ENCODE results near the gene HOXA1.

HOXA1 gene

DNA sequence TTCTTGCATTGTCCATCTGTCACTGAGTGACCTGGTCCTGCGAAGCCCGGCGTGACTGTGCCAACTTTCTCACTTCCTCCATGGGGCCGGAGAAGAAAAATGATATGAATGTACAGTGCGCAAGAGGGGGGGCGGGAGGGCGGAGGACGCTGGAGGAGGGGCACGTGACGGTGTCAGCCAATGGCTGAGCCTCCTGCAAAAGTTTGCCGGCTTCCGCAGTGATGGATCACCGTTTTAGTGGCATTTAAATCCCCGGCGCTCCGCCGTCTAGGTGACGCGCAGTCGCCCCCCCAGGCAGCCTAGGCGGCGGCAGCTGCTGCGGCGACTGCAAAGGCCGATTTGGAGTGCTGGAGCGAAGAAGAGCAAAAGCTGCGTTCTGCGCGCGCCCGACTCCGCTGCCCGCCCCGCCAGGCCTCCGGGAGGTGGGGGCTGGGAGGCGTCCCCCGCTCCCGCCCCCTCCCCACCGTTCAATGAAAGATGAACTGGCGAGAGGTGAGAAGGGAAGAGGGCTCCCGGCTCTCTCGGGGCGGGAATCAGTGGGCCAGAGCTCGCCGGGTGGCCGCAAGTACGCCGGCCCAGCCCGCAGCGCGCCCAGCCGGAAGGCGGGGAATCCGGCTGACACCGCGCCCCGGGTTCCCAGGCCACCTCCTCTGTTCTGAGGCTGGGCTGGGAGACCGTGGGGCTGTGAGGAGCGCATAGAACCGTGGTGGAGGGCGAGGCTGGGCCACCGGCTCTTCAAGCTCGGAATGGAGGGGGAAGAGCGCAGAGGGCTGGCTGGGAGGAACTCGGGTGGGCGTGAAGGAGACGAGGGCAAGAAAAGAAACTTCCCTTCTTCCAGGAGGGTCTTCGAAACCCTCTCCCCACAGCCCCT is at the start of gene HOXA1:
HOXA1 (minus strand) TSS at position 104 of the 871 bp plus-strand sequence; CDS start at position 16, 88 bp downstream.
- DNase-seq = peak in 3 of 56 donors; percentile 3 to 14 (median 3)

DNA sequence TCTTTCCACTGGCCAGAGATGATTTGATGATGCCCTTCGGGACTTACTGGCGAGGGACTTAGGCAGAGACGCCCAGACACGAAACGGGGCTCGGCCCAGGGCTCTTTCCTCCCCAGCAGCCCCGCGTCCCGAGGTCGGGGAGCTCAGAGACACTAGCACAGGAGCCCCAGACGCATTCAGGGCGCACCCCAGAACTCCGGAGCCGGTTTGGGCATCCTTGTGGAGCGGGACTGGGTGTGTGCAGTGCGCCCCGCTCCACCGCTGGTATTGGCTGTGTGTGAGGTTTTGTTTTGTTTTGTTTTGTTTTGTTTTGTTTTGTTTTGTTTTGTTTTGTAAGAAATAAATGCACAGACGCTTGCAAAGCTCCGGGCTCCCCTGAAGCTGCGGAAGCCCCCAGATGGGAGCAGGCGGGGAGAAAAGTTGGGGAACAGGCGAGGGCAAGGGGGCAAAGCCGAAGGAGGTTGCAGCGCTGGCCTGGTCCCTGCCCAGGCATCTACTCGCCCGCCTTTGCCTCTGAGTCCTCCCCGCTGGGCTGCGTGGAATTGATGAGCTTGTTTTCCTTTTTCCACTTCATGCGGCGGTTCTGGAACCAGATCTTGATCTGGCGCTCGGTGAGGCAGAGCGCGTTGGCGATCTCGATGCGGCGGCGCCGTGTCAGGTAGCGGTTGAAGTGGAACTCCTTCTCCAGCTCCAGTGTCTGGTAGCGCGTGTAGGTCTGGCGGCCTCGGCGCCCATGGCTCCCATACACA is 49.5 kb upstream of the HOXA1 start:
- DNase-seq = no peak

DNA sequence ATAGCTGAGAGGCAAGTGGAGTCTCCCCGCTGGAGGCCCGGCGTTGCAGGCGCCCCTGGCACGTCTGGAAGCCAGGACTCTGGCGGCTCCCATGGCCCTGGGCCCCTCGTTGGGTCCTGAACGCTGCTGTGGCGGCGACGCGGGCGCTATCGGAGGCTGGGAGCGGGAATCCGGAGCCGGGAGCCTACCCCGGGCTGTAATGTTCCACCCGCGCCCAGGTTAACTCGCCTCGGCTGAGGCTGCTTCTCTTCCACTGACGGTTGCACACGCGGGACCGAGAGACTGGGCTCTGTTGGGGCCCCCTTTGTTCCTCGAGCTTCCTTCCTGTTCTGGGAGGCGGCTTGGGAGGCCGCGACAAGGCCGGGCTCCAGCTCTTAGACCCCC is 49.0 kb upstream of the HOXA1 start:
- DNase-seq = no peak

DNA sequence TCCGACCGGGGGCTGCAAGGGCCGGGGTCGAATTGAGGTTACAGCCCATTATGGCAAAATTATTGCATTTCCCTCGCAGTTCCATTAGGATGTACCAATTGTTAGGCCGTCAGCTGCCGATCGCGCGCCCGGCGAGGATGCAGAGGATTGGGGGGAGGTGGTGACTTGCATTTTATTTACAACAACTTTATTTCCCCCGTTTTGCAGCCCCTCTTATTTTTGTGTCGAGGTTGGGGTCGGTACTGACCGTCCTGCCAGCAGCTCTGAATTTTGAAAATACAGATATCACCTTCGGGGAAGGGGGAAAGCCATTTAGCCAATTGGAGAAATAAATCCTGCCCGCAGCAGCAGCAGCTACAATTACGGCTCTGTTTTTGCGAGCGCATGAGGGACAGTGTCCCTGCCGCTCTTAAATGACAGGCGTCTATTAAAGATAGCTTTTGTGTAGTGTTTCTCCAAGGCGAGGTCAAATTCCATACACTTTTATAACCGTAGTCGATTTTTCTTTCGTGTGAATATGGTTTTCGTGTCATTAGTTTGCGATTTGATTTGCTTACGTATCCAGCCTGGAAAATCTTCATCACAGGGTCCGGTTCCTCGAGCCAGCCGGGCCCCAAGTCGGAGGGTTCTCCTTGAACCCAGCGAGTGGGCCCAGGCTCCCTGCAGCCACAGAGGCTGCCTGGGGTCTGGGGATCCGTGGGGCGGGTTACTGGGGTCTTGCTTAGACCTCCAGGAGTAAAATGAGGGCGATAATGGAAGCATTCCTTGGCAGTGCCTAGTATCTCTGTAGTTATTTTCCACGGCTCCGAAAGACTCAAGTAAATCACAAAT is 48.4 kb upstream of the HOXA1 start:
- DNase-seq = no peak

DNA sequence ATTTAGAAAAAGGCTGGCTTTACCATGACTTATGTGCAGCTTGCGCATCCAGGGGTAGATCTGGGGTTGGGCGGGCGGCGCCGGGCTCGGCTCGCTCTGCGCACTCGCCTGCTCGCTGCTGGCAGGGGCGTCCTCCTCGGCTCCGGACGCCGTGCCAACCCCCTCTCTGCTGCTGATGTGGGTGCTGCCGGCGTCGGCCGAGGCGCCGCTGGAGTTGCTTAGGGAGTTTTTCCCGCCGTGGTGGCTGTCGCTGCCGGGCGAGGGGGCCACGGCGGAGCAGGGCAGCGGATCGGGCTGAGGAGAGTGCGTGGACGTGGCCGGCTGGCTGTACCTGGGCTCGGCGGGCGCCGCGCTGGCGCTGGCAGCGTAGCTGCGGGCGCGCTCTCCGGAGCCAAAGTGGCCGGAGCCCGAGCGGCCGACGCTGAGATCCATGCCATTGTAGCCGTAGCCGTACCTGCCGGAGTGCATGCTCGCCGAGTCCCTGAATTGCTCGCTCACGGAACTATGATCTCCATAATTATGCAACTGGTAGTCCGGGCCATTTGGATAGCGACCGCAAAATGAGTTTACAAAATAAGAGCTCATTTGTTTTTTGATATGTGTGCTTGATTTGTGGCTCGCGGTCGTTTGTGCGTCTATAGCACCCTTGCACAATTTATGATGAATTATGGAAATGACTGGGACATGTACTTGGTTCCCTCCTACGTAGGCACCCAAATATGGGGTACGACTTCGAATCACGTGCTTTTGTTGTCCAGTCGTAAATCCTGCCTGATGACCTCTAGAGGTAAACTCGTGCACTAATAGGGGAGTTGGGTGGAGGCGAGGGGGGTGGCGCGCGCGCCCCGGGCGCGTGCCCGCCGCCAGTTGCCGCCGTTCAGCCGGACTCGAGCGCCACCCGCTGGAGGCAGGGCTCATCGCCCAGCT is 47.5 kb upstream of the HOXA1 start, which contains the start of gene HOXA5:
HOXA5 (minus strand) TSS at position 659 of the 927 bp plus-strand sequence; CDS start at position 585, 74 bp downstream.
- DNase-seq = no peak

DNA sequence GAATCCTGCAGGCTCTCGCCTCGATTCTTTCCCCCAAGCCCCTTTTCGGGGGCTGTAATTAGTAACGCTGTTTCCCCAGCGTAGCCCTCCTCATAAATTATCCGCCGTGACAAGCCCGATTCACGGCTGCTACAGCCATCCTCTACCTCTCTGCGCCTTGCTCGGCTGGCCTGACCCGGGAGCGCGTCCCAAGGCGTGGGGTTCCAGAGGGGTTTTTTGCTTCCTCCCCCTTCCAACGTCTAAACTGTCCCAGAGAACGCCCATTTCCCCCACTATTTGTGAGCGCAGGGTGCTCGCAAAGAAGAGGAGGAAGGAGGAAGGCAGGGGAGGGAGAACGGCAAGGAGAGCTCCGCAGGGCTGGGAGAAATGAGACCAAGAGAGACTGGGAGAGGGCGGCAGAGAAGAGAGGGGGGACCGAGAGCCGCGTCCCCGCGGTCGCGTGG is 46.8 kb upstream of the HOXA1 start:
- DNase-seq = no peak

DNA sequence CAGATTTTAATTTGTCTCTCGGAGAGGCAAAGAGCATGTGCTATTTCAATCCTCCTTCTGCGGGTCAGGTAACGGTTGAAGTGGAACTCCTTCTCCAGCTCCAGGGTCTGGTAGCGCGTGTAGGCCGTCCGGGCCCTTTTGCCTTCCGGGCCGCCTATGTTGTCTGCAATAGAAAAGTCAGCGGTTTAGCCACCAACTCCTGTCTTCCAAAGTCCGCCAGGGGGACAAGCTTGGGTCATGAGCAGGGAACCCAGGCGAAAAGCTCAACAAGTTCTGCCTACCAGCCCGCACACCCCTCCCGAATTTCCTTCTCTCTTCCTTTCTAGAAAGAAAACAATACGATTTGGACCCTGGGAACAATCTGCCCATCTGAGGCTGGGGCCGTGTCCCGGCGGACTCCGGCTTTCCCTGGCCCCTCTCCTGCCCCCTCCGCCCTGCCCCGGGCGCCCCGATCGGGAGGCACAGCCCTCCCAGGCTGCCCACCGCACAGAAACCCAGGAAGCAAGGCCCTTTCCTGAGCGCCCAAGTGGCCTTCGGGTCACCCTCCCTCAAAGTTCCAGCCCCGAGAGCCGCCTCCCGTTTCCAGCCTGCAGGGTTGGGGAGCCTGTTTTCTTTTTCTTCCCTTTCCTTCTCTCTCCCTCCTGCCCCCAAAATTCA is 46.3 kb upstream of the HOXA1 start:
- no peak for DNase-seq

DNA sequence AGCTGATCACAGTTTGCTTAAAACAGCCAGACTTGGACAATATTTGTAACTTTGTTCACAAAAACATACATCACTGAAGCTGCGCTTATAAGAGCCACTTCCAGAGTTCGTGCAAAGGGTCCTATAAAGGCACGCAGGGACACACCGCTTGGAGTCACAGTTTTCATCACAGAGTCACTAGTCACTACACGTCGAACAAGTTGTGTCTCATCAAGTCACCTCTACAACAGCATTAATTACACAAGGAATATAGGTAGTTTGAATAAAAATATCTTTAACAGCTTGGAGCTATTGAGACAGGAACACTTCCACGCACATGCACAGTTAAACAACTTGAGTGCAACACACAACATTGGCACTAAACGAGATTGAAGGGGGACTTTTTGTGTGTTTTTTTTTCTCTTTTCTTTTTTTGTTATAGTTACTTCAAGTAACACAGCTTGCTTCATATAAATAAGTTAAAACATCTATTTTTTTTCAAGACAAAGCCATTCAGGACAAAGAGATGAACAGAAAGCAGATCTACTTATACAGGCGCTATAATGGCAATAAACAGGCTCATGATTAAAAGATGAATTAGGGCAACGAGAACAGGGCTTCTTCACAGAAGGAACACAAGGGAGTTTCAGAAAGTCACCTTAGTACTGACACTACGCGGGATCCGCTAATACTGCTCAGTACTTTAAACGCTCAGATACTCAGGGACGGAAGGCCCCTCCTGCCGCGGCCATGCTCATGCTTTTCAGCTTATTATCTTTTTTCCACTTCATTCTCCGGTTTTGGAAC is 45.5 kb upstream of the HOXA1 start:
- no peak for DNase-seq

DNA sequence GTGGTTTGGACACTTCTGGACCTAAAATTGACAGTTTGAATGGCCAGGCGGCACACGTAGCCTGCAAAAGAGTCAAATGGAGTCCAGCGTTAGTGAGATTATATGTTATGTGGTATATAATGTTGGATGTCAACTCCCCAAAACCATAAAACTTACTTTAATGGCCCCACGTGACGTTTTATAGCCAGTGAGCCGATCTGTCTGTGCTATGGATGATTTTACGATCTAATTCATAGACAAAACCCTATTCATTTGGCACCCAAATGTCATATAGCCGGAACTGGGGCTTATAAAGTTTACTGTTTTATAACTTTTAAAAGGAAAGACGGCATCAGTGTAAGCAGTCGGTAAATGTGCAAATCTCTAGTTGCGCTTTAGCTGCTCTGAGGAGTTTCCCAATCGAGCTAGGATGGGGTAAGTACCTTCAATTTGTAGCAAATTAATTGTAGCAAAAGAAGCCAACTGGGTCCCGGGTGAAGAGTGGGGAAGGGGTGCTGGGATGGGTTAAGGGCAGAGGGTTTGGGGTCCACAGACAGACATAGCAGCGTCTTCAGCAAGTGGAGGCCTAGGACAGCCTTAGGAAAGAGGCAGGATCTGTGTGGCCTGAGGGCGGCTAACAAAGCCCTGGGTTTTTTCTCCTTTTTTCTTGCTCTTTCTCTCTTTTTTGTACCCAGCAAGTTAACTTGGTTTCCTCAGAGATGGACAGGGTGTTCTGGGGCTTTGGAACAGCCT is 44.5 kb upstream of the HOXA1 start:
- no peak for DNase-seq

DNA sequence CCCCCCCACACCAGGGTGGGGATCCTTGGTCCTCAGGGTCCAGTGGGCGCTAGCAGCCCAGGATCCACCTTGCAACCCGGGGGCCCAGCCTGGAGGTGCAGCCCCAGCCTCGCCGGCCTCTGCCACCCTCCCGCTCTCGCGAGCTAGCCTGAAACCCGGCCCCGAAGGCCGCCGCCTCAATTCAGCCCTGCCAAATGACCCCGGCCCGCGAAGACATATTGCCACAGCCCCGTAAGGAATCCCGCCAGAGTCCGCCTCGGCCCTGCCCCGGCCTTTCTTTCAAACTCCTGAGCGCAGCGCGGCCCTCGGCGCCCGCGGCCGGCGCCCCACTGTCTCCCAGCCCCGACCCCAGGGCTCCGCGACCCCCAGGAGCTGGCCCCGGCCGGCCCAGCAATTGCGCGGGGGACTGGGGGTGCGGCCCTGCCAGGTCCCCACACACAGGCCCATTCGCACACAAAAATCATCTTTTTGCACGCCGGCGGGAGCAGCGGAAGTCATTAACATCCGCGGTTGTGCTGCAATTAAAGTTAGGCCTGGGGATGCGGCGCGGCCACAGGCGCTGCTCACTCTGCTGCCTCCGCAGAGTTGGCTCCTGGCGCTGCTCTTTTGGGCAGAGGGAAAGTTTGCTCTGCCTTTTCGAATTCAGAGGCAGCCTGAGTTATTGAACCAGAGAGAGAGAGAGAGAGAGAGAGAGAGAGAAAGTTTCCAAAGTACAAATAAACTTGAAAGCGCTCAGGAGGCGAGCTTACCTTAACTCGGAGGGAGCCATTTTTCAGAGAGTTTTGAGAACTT is 43.7 kb upstream of the HOXA1 start:
- no peak for DNase-seq

DNA sequence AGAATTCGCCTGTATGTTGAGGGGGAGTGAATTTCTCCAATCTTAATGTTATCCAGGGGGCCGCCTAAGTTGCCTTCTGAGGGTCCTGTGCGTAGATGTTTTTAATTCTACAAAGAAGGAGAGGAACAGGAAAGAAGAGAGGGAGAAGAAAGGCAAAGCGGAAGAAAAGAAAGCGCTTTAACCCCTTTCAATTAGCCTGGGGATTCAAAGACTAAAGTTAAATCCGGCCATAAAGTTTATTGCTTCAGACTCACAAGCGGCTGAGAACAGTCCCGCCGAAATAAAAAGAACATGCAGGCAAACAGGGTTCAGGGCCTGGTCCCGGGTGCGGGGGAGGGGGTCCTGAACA is 43.2 kb upstream of the HOXA1 start:
- DNase-seq = no peak

DNA sequence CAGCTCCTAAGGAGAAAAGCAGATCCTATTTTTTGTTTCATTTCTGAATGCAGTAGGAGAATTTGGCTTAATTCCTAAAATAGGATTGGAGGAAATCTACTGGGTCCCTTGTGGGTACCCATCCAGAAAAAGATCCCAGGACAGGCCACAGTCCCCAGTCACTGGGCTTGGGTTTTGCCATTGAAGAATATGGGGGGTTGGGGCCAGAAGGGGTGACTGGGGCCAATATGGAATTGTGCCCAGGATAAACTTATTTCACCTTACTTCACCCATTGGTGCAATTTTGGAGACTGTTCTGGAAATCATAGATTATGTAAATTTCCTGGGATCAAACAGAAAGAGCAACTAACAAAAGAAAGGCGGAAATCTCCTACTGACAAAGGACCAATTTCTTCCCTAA is 42.7 kb upstream of the HOXA1 start:
- DNase-seq = no peak

DNA sequence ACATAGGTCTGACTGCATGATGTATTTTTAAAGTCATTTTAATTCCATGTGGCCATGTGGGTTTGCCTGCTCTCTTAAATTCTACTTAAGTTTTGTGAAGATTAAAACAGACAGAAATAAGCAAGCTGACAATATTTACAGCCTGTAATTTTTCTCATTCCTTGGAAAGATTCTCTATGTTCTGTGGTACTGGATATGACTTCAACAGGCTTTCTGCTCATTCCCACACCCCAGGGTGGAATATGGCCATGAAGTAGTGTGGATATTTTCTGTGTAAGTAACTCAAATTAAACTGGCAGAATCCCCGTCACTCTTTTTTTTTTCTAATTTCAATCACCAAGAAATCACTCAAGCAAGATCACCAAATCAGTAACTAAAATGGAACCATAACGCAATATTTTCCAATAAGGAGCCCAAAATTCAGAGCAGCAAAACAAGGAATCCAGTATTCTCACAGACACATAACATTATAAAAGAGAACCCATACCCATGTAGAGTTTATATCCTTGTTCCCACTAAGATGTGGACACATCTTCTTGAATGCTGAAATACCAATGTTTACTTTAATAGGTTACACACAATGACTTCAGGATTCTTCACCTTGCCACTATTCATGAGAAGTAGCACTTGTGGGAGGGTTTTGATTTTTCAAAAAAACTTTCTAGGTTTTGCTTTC is 42.0 kb upstream of the HOXA1 start:
- DNase-seq = no peak

DNA sequence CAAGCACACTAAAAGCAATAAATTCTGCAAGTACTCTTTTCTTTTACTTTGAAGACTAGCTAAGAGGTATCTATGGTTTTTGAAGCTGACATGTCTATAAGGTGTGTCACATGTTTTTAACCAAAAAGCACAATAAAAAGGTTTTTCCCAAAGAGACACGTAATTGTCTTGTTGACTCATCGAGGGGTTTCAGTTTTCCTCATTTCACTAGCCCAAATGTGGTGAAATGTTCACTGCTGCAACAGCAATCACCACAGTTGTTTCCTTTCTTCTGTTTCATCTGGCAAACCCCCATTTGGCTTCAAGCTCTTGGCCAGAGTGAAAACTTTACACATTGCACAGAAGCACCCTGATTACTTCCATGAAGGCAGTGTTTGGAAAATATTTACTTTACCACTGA is 38.6 kb upstream of the HOXA1 start:
- DNase-seq = no peak

DNA sequence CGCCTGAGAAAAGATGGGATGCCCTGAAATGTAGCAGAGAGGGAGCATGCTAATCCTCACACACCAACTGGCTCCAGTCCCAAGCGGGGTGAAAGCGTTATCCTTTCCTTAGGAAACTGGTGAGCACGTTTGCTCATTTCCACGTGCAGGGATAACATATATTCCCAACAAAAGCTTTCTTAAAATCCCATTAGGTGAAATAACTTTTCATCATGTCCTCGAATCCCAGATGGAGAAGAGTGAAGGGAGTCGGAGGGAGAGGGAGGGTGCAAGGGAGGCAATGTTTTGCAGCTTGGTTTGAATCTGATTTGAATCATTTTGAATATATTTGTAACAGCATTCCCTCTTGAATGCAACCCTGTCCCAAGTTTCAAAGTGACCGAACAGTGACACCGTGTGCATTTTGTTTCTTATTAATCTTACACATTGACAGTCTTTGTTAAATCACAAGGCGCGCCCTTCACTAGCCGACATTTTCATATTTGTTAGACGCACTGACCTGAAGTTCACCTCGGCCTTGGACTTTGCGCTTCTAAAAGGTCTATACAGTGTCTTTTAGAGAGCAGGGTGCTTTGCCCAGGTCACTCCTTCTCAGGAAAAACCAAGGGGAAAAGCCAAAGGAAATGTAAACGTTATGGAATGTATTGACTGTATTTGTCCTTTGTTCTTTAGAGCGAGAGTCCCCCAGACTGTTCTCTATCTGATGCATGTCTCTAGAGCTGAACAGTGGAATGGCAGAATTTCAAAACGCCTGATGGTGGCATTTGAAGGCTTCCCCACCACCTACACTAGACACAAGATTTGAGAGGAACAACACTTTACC is 37.8 kb upstream of the HOXA1 start:
- DNase-seq = no peak

DNA sequence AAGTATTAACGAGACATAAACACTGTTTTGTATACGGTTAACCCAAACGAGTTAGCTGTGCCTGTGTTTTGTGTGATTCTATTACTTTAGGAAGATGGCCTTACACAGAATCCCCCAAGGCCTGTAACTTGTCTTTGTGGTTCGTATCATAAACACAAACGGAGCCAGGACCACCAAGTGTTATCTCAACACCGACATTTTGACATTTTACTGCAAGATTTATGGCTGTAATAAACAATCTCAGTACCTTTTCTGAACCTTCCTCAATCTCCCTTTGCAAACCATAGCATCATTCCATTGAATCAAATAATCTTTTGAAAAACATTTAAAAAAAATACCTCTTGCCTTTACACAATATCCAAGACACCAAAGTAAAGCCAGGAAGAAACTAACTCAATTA is 37.2 kb upstream of the HOXA1 start:
- DNase-seq = no peak
